MG63 (cell line): ENCODE results near the gene HEMK1. TPM values are rescaled to one million over a fixed set of nuclear protein-coding genes. Genes with fewer than 3 reads are reported as not detected.

Experiments used
- DNase-seq: peaks from one replicate; pipeline ENCODE4 v3.0.0-alpha.2; 2020
- H3K27me3 ChIP-seq: fragments of 250-450 bp; sonication (Bioruptor Pico); 2 replicates; pipeline ENCODE4 v1.5.1; 2020; ENCODE audit warnings: mild to moderate bottlenecking, moderate library complexity
- H3K36me3 ChIP-seq: fragments of 250-450 bp; sonication (Bioruptor Pico); 2 replicates; pipeline ENCODE4 v1.5.1; 2020; ENCODE audit warnings: mild to moderate bottlenecking, moderate library complexity
- H3K4me3 ChIP-seq: fragments of 250-450 bp; sonication (Bioruptor Pico); 2 replicates; pipeline ENCODE4 v1.5.1; 2020; ENCODE audit warnings: mild to moderate bottlenecking, moderate library complexity
- H3K9me3 ChIP-seq: fragments of 250-450 bp; sonication (Bioruptor Pico); 2 replicates; pipeline ENCODE4 v1.5.1; 2020; ENCODE audit warnings: mild to moderate bottlenecking, moderate library complexity
- total RNA-seq: library from RNA; depleted of rRNA; stranded (reverse); fragments of >200 nt; shearing (Covaris generic); gene quantifications from 2 replicates; pipeline ENCODE4 v1.2.3, GENCODE V29; 2014; ENCODE audit warnings: low replicate concordance

Gene HEMK1
- total RNA-seq, 1 experiment from 2014 or later, result 23.3 TPM

GRCh38 chr3:50604110-50604621 is 34.8 kb downstream of the HEMK1 start:
- H3K4me3 ChIP-seq, result no peak overlapping the region
- H3K9me3 ChIP-seq, result no peaks in the 10 kb centered on the region
- no peaks in the 10 kb centered on the region for H3K36me3 ChIP-seq
- DNase-seq, result no peak
- no peaks in the 10 kb centered on the region for H3K27me3 ChIP-seq

- Histone ChIP-seq H3K9me3 (no peaks in the 10 kb centered on the region), H3K4me3 (no peak overlapping the region), H3K27me3 (no peaks in the 10 kb centered on the region), H3K36me3 (no peaks in the 10 kb centered on the region)
- no peak for DNase-seq
Measured at GRCh38 chr3:50604628-50605588, 35.6 kb downstream of the HEMK1 start.

- no peaks in the 10 kb centered on the region for H3K9me3 ChIP-seq
- no peaks in the 10 kb centered on the region for H3K36me3 ChIP-seq
- H3K4me3 ChIP-seq, result no peak overlapping the region
- H3K27me3 ChIP-seq, result no peaks in the 10 kb centered on the region
- no peak for DNase-seq
Measured at GRCh38 chr3:50605901-50606326, 36.6 kb downstream of the HEMK1 start.

GRCh38 chr3:50606596-50606995 is 37.3 kb downstream of the HEMK1 start:
- no peaks in the 10 kb centered on the region for H3K36me3 ChIP-seq

GRCh38 chr3:50607271-50608091 is 38.2 kb downstream of the HEMK1 start:
- no peaks in the 10 kb centered on the region for H3K27me3 ChIP-seq
- H3K9me3 ChIP-seq, result no peaks in the 10 kb centered on the region
- no peak for DNase-seq
- no peaks in the 10 kb centered on the region for H3K36me3 ChIP-seq
- no peak overlapping the region for H3K4me3 ChIP-seq

More at GRCh38 chr3:50606596-50606995, 37.3 kb downstream of the HEMK1 start:
- no peaks in the 10 kb centered on the region for H3K27me3 ChIP-seq
- H3K4me3 ChIP-seq, result no peak overlapping the region
- no peaks in the 10 kb centered on the region for H3K9me3 ChIP-seq
- no peak for DNase-seq

- Histone ChIP-seq H3K4me3 (no peak overlapping the region), H3K27me3 (no peaks in the 10 kb centered on the region), H3K36me3 (no peaks in the 10 kb centered on the region), H3K9me3 (no peaks in the 10 kb centered on the region)
- no peak for DNase-seq
Measured at GRCh38 chr3:50608278-50608677, 39.0 kb downstream of the HEMK1 start.

GRCh38 chr3:50609071-50609762 is 39.9 kb downstream of the HEMK1 start:
- no peaks in the 10 kb centered on the region for H3K36me3 ChIP-seq
- H3K27me3 ChIP-seq, result no peaks in the 10 kb centered on the region
- no peak for DNase-seq
- no peaks in the 10 kb centered on the region for H3K9me3 ChIP-seq
- no peak overlapping the region for H3K4me3 ChIP-seq

- H3K9me3 ChIP-seq, result no peaks in the 10 kb centered on the region
- H3K4me3 ChIP-seq, result no peak overlapping the region
- DNase-seq, result no peak
- no peaks in the 10 kb centered on the region for H3K27me3 ChIP-seq
- H3K36me3 ChIP-seq, result no peaks in the 10 kb centered on the region
Measured at GRCh38 chr3:50609763-50610085, 40.4 kb downstream of the HEMK1 start.

GRCh38 chr3:50610181-50610971 is 41.1 kb downstream of the HEMK1 start:
- Histone ChIP-seq H3K36me3 (no peaks in the 10 kb centered on the region), H3K27me3 (no peaks in the 10 kb centered on the region), H3K4me3 (no peak overlapping the region), H3K9me3 (no peaks in the 10 kb centered on the region)
- no peak for DNase-seq

GRCh38 chr3:50610992-50611463 is 41.7 kb downstream of the HEMK1 start:
- no peak for DNase-seq

GRCh38 chr3:50611464-50612233 is 42.3 kb downstream of the HEMK1 start, which contains the start of gene CISH:
Gene CISH, minus strand, starts transcription at chr3:50611774. Its CDS starts 124 bp downstream, at chr3:50611650.
- H3K9me3 ChIP-seq, result no peaks in the 10 kb centered on the region
- DNase-seq, result peak; percentile 85
- no peaks in the 10 kb centered on the region for H3K27me3 ChIP-seq
- H3K4me3 ChIP-seq, result peak within 1 kb of the TSS; percentile 58
- H3K36me3 ChIP-seq, result no peaks in the 10 kb centered on the region

More at GRCh38 chr3:50610992-50611463, 41.7 kb downstream of the HEMK1 start:
- Histone ChIP-seq H3K36me3 (no peaks in the 10 kb centered on the region), H3K9me3 (no peaks in the 10 kb centered on the region), H3K4me3 (peak overlapping the region; percentile 58), H3K27me3 (no peaks in the 10 kb centered on the region)

- Histone ChIP-seq H3K9me3 (no peaks in the 10 kb centered on the region), H3K36me3 (no peaks in the 10 kb centered on the region), H3K4me3 (peak overlapping the region; percentile 58), H3K27me3 (no peaks in the 10 kb centered on the region)
- DNase-seq, result no peak
Measured at GRCh38 chr3:50612234-50612882, 43.0 kb downstream of the HEMK1 start.

GRCh38 chr3:50612970-50613846 is 43.9 kb downstream of the HEMK1 start:
- H3K4me3 ChIP-seq, result no peak overlapping the region
- H3K9me3 ChIP-seq, result no peaks in the 10 kb centered on the region
- DNase-seq, result no peak
- H3K36me3 ChIP-seq, result no peaks in the 10 kb centered on the region
- H3K27me3 ChIP-seq, result no peaks in the 10 kb centered on the region

- DNase-seq, result no peak
- Histone ChIP-seq H3K4me3 (no peak overlapping the region), H3K36me3 (no peaks in the 10 kb centered on the region), H3K27me3 (no peaks in the 10 kb centered on the region), H3K9me3 (no peaks in the 10 kb centered on the region)
Measured at GRCh38 chr3:50615190-50615589, 45.9 kb downstream of the HEMK1 start.
